GM23248 (cell line): Measurements from ENCODE around the gene UST.

Source experiments
- EZH2 ChIP-seq: fragments of 200-600 bp; sonication (generic); IDR thresholded peaks from 2 replicates; pipeline ENCODE4 v1.6.1; 2018; ENCODE audit warnings: antibody characterized with exemption, mild to moderate bottlenecking; ENCODE audit not compliant: insufficient read depth, poor library complexity, severe bottlenecking
- EZH2phosphoT487 ChIP-seq: fragments of 200-600 bp; sonication (generic); IDR thresholded peaks from 2 replicates; pipeline ENCODE4 v1.6.1; 2018; ENCODE audit warnings: antibody characterized with exemption, moderate library complexity, mild to moderate bottlenecking, low read depth; ENCODE audit not compliant: insufficient read depth

DNA sequence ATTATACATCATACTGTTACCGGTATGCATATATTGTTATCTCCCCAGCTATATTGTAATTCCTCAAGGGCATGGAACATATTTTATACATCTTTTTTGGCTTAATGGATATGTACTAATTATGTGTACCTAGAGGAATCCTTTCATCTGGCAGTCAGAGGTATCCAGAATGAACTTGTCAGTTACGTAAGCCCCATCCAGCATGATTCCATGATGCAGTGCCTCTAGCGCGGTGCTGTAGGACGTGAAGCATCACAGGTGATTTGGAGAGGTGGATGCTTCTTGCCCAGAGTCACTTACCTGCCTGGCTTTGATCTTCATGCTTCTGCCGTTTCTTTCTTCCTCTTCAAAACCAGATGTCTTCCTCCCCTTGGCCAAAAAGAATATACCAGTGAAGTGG is 159.1 kb downstream of the UST start:
- TF ChIP-seq EZH2 (no peak), EZH2phosphoT487 (no peak)
